NCI-H774 (cell line): ENCODE measurements around the gene TSSK6.
"Not testable (repeated sequence)": the region's sequence is repeated elsewhere in the genome, so short reads cannot be mapped to it uniquely, and the experiment has no call there.

Experiments used
- DNase-seq: peaks from one replicate; lab custom pipeline; 2025; lab: John Stamatoyannopoulos, UW

TSSK6 gene

GRCh38 chr19:19487077-19487949 lies 28.0 kb downstream of the TSSK6 start:
- DNase-seq: no peak

GRCh38 chr19:19486343-19487076 lies 28.8 kb downstream of the TSSK6 start:
- DNase-seq: no peak

- no peak for DNase-seq
Measured at GRCh38 chr19:19485998-19486290, 29.4 kb downstream of the TSSK6 start.

GRCh38 chr19:19485161-19485997 lies 30.0 kb downstream of the TSSK6 start:
- no peak for DNase-seq

GRCh38 chr19:19482809-19483596 lies 32.3 kb downstream of the TSSK6 start:
- DNase-seq: no peak

GRCh38 chr19:19480688-19481087 lies 34.7 kb downstream of the TSSK6 start:
- no peak for DNase-seq

GRCh38 chr19:19477705-19478383 lies 37.5 kb downstream of the TSSK6 start:
- DNase-seq: no peak

- no peak for DNase-seq
Measured at GRCh38 chr19:19475849-19476828, 39.2 kb downstream of the TSSK6 start.

- no peak for DNase-seq
Measured at GRCh38 chr19:19475015-19475765, 40.2 kb downstream of the TSSK6 start.

GRCh38 chr19:19472106-19472505 lies 43.2 kb downstream of the TSSK6 start:
- DNase-seq: not testable (repeated sequence)

- DNase-seq: no peak
Measured at GRCh38 chr19:19471682-19472081, 43.7 kb downstream of the TSSK6 start.

GRCh38 chr19:19470579-19470978 lies 44.8 kb downstream of the TSSK6 start:
- no peak for DNase-seq

- DNase-seq: no peak
Measured at GRCh38 chr19:19468424-19469050, 46.8 kb downstream of the TSSK6 start.

- DNase-seq: no peak
Measured at GRCh38 chr19:19466201-19466600, 49.1 kb downstream of the TSSK6 start.

GRCh38 chr19:19465436-19466070 lies 49.8 kb downstream of the TSSK6 start:
- DNase-seq: no peak

GRCh38 chr19:19464339-19465098 lies 50.8 kb downstream of the TSSK6 start:
- no peak for DNase-seq
